NCI-H2227 (cell line): ENCODE data around the gene ZFPL1.

ENCODE experiments used
- DNase-seq: peaks from one replicate; lab custom pipeline; 2025; ENCODE audit not compliant: unreplicated experiment; lab: John Stamatoyannopoulos, UW

Gene ZFPL1

DNA sequence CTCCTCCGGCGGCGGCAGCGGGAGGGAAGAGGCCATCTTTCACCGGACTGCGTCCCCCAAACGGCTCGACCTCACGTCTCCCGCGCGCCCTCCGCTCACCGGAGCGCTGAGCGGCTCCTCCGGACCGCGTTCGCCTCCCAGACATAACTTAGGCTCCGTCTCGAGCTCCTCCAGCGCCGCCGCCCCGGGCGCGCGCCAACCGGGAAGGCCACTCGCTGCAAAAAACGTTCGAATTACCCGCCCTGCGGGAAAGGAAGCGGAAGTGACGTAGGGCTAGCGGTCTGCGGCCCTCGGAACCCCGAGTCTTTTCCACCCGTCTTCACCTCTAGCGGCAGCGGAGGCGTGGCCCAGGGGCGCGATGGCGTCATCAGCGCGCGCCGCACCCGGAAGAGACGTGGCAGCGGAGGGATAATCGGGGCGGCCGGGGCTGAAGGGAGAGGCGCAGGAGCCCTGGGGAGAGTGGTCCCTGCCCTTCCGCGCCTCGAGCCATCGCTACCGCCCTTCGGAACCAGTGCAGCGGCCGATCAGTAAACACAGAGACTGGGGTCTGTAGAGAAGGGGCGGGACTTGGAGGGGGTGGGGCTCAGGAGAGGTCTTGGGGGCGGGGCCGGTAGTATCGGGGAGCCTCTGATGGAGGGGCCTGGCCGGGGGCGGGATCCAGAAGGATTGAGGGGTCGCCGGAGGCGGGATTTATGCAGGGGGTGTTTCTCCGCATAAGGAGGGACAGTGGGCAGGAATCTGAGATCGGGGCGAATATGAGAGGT lies at the start of gene ZFPL1, which contains the start of gene CDCA5:
ZFPL1 (plus strand) TSS at position 389 of the 764 bp plus-strand sequence. CDS start 477 bp downstream, outside the sequence.
CDCA5 (minus strand) TSS at position 207 of the 764 bp plus-strand sequence; CDS start at position 145, 62 bp downstream.
- peak; percentile 98 for DNase-seq

DNA sequence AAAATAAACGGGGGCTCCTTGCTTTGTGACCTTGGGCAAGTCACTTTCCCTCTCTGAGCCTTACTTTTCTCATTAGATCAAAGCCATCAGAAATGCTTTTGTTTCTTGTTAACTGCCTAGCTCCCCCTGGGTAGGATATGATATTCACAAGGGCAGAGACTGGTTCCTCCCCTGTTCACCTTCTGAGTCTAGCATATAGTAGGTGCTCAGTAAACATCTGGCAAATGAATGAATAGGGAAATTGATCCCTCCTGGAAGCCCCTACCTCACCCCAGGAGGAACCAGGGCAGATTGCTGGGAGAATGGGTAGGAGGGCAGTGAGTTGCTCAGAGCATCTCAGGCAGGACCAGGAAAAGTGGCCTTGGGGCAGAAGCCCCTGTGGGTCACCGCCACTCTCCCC lies 49.6 kb upstream of the ZFPL1 start:
- DNase-seq, result no peak

DNA sequence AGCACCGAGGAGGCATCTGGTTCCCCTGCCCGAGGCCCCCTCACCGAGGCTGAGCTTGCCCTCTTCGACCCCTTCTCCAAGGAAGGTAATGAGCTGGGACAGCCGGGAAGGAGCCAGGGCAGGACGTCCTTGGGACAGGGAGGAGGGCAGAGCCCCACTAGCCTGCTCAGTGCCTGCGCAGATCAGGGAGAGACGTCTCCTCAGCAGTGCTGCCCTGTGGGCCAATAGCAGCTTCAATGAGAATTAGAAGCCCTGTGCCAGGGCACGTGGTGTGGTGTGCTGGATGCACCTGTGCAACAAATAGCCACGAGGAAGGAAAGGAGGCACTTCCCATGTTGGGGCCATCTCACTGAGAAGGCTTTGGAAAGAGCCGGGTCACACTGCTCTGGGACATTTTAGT lies 48.4 kb upstream of the ZFPL1 start:
- no peak for DNase-seq

DNA sequence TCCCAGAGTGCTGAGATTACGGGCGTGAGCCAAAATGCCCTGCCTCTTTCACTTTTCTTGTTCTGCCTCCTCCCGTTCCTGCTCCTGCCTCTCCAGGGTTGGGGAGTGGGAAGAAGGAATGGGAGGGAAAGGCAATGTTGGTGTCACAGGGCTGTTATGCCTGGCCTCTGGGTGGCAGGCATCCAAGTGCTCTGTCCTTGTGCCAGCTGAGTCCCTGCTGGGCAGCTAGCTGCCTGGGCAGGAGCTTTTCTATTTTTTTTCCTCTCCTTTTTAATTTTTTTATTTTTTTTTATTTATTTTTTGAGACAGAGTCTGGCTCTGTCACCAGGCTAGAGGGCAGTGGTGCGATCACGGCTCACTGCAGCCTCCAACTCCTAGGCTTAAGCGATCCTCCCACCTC lies 47.1 kb upstream of the ZFPL1 start:
- no peak for DNase-seq

DNA sequence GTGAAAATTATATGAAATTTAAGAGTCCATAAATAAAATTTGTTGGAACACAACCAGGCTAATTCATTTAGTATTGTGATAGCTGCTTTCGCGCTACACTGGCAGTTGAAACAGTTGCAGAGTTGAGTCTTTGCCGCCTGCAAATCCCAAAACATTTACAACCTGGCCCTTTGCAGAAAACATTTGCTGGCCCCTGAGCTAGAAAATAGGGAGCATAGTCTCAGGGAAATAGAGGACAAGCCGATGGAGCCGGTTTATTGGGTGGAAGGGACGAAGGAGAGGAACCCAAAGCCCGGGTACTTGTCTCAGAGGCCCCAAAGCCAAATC lies 43.5 kb upstream of the ZFPL1 start:
- no peak for DNase-seq

DNA sequence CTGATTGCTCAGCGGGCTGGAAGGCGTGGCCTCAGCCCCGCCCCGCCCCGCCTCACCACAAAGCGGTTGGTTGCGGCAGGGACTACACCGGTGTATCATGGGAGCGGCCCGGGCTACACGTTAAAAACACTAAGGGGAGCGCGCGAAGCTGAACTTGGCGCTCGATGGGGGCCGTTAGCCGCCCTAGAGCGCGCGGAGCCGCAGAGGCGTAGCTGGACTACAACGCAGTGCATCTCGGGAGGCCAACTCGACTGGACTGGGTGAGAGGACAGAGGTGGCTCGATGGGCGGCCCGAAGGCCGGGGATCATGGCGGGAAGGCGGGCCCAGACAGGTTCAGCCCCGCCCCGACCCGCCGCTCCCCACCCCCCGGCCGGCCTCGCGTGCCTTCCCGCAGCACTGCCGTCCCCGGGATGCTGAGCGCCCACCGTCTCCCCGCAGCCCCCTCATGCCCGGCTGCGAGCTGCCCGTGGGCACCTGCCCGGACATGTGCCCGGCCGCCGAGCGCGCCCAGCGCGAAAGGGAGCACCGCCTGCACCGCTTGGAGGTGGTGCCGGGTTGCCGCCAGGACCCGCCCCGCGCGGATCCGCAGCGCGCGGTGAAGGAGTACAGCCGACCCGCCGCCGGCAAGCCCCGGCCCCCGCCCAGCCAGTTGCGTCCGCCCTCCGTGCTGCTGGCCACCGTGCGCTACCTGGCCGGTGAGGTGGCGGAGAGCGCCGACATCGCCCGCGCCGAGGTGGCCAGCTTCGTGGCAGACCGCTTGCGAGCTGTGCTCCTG lies 43.0 kb upstream of the ZFPL1 start, which contains the start of gene SAC3D1:
SAC3D1 (plus strand) TSS at position 364 of the 776 bp plus-strand sequence; CDS start at position 447, 83 bp downstream.
- peak; percentile 98 for DNase-seq

DNA sequence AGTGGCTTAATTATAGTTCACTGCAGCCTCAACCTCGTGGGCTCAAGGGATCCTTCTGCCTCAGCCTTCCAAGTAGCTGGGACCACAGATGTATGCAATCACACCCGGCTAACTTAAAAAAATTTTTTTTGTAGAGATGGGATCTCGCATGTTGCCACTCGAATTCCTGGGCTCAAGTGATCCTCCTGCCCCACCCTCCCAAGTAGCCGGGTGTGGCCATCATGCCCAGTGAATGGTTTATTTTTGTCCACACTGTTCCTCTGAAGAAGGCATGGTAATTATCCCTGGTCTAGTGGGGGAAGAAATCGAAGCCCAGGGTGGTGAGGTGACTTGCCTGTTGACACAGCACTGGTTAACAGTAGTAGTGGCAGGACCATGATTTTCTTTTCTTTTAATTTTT lies 41.1 kb upstream of the ZFPL1 start:
- no peak for DNase-seq

DNA sequence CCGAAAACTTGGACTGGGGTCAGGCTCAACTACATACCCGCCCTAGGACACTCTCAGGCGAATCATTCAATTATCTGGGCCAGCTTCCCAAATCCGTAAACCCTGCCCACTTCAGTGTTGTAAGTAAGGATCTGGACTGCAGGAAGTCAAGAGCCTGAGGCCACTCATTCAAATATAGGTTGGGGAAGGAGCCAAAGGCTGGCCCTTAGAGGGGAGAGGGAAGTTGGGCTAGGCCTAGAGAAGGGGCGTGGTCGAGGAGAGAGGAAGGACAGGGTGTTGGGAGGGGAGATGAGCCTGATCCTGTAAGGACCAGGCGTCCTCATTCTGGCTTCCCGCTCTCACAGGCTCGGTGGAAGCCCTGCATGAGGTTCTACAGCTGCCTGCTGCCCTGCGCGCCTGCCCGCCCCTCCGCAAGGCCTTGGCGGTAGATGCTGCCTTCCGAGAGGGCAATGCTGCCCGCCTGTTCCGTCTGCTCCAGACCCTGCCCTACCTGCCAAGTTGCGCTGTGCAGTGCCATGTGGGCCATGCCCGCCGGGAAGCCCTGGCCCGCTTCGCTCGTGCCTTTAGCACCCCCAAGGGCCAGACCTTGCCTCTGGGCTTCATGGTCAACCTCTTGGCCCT lies 40.0 kb upstream of the ZFPL1 start:
- DNase-seq, result no peak

DNA sequence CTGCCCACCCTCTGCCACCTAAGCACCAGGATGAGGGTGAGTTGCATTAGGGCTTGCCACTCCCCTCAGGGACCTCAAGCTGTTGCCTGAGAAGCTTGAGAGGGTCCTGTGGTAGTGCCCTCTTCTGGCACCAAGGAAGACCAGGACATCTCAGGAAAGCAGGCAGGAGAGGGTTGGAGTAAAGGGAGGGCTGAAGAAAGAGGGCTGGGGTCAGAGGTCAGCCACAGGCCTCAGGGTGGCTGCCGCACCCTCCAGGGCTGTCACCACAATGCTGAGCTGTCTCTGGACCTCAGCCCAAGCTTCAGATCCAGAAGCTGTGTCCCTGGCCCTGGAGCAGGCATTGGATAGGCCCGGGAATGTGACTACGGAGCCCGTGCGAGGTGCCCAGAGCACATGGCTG lies 39.0 kb upstream of the ZFPL1 start:
- no peak for DNase-seq

DNA sequence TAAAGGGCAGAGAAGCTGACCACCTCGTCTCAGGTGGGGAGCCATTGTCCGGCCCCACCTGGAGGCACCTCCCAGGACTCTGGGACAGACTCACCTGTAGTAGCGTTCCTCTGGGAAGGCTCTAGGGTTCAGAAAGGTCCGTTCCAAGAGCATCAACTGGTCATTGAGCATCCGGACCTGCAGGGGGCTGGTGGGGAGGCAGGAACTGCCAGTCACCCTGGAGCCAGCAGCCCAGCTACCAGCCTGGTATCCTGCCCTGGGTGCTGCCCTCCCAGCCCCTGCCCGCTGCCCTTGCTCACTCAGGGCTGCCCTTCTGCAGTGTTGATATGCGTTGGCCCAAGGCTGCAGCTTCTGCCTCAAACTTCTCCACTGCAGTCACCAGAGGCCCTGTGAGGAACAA lies 38.3 kb upstream of the ZFPL1 start:
- DNase-seq, result no peak

DNA sequence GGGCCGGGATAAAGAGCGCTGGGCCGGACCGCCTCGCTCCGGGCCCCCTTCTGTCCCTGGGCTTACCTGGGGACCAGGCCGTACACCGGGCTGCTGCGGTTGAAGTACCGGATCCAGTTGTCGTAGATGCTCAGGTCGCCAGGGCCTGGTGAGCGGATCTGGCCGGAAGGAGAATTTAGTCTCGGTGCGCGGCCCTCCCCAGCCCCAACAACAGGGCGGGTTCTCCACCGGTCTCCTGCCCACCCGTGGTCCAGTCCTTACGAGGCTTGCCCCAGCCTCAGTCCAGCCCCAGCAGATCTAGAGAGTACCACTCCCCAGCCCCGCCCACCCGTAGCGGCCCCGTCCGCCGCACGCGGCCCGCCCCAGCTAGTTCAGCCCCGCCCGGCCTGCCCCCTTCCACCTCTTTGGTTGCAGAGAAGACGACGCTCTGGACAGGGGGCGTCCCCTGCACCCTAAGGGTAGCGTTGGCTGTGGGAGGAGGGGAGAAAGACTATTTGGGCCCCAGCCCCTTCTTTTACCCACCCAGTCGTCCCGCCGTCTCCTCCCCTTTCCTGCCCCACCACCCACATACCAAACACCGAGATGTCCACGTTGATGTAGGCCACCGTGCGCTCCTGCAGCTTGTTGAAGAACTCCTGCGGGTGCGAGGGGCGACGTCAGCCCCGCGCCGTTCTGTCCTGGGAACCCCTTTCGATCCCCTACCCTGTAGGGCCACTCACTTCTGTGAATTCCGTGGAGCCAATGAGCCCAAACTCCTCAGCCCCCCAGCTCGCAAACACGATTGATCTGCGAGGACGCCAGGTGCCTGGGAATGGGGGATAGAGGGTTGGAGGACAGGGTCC lies 36.2 kb upstream of the ZFPL1 start:
- no peak for DNase-seq

DNA sequence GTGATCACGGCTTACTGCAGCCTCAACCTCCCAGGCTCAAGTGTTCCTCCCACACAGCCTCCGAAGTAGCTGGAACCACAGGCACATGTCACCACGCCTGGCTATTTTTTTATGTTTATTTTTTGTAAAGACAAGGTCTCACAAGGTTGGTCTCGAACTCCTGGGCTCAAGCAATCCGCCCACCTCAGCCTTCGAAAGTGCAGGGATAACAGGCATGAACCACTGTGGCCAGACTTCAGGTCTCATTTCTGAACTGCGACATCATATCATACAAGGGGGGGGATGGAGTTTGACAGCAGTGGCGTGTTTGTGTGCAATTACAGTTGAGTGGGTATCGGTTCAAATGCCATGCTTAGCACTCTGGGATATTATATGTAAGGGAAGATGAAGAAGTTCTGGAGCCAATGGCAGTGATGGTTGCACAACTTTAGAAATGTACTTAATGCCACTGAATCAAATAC lies 32.6 kb upstream of the ZFPL1 start:
- DNase-seq, result no peak

DNA sequence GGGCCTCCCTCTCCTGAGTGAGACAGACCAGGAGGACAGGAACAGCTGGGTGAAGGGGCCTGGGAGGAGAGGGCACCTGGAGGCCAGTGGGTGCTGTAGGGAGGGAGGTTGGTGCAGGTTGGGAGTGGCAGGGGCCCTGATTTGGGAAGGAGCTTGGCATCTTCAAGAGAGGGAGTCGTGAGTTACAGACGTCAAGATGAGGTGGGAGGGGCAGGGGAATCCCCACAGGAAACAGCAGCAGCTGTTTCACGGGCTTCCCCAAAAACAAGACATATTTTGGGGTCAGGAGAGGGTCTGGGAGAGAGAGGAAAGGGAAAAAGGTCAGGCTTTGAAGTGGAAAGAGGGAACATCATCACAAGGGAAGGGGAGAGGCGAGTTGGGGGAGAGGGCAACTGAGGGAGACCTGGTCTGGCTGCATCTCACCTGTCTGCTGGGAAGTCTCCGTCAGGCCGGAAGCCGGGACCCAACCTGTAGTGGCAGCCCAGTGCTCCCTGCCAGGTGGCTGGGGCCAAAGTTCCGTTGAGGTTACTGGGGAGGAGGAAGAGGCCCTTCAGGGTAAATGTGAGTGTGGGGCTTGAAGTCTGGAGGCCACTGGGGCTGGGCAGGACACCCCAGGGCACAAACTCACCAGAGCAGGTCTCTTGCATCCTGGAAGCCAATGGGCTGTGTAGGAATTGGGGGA lies 30.1 kb upstream of the ZFPL1 start:
- DNase-seq, result no peak

DNA sequence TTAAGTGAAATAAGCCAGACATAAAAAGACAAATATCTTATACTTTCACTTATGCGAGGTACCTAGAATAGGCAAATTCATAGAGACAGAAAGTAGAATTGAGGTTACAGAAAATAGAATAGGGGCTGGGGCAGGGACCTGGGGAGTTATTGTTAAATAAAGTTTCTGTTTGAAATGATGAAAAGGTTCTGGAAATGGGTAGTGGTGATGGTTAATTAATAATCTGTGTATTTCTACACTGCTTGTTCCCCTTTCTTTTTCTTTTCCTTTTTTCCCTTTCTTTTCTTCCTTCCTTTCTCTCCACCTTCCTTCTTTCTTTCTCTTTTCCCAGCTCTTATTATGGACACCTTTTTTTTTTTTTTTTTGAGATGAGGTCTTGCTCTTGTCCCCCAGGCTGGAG lies 28.5 kb upstream of the ZFPL1 start:
- DNase-seq, result no peak

DNA sequence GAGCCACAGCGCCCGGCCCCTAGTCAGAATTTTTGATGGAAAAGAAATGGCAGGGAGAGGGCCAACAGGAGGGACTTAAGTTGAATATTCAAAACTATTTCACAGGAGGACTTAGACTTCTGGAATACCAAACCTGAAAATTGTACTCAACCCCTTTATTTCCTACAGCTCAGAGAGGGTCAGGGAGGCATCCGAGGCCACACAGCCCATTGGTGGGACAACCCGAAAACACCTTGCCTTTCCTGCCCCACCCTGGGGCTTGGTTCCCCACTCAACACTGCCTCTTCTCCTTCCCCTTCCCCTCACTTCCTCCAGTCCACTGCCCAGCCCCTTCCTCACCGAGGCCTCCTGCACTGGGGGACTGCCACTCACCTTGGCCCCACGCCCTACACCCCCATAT lies 27.0 kb upstream of the ZFPL1 start:
- no peak for DNase-seq

DNA sequence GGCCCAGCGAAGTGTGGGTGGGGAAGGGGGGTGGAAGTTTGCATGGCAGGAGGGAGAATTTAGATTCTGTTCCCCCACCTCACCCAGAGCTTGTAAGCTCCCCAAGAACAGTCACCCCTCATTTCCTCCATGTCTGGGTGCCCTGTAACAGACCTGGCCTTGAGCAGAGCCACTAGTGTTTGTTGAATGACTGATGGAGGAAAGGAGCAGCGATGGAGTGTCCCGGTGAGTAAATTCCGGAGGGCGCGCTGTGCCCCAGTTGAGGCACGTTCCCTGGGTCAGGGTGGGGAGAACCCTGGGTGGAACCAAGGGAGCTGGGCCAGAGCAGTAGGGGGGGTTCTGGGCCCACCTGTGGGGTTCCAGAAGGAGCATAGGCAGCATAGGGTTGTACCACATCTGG lies 26.5 kb upstream of the ZFPL1 start:
- DNase-seq, result no peak

DNA sequence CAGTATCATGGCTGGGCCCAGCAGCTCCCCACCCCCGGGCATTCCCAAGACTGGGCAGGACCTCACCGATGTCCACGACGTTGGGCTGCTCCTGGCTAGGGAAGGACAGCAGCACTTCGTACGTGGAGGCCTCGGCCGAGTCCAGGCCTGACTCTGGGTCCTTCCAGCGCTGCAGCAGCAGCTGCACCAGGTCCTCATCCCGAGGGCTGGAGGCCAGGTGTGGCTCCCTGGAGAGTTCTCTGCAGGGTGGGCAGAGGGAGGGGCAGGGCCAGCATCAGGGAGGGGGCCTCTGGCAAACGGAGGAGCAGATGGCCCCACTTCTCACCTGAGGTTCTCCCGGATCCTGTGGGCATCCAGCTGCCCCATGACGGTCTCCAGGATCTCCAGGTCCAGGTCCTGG lies 26.0 kb upstream of the ZFPL1 start:
- no peak for DNase-seq

DNA sequence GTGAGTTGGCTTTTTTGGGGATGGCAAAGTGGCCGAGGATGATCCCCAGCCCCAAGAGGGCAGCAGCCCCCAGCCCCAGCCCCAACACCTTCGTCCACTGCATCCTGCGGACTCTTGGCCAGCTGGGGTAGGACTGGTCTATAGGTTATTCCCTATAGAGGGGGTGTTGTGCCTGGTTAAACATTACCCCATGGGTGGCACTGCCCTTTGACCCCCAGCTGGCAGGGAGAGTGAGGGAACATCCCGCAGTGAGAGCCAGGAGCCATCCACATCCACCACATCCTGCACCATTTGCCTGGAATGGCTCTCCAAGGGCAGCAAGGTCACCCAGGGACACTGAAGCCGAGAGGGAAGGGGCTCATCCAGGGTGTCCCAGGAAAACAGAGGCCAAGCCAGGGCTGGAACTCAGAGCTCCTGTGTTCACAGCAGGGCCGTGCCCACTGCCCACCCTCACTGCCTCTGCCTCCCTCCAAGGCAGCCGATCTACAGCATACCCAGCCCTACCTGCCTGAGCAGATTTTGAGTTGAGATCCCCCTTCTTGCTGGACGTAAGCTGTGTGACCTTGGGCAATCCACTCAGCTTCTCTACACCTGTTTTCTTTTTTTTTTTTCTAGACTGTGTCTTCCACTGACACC lies 25.5 kb upstream of the ZFPL1 start, which contains the start of gene NAALADL1:
NAALADL1 (minus strand) TSS at position 135 of the 636 bp plus-strand sequence; CDS start at position 103, 32 bp downstream.
- DNase-seq, result no peak

DNA sequence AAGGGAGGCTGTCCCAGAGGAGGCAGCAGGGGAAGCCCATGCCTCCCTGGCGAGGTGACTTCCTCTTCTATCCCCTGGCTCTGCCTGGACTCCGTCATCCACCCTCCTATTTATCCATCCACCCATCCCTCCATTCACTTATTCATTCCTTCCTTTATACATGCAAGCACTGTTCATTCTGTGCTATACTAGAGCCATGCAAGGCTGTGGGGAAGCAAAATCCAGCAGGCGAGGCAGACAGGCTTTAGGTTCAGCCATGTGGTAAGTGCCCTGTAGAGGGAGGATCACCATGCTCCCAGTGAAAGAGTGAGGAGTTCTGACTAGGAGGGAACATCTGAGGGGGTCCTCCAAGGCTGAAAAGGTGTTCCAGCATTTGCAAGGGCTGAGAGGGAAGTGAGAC lies 24.5 kb upstream of the ZFPL1 start:
- DNase-seq, result no peak
